GM13977 (cell line): Measurements from ENCODE around the gene OGFOD1.

ENCODE experiments used
- DNase-seq: peaks from one replicate; pipeline ENCODE4 v3.0.0; 2012; ENCODE audit warnings: low spot score
- in situ Hi-C: fragments of 300-500 bp; cut with MboI; formaldehyde crosslinking; loops from one replicate; pipeline ENCODE4 v1.12.0; 2022; ENCODE audit warnings: low sequenced_read_pairs, low pct_unique_long_range_greater_than_20kb, mixed read lengths, inconsistent platforms; ENCODE audit not compliant: unreplicated experiment
- TF ChIP-seq, protein P1 (sequence below): IDR thresholded peaks from 2 replicates; pipeline ENCODE4 v1.5.1; 2012; ENCODE audit warnings: mild to moderate bottlenecking, control low read depth; ENCODE audit not compliant: insufficient read depth; ENCODE audit errors: extremely low read depth, missing control alignments

Gene OGFOD1

DNA sequence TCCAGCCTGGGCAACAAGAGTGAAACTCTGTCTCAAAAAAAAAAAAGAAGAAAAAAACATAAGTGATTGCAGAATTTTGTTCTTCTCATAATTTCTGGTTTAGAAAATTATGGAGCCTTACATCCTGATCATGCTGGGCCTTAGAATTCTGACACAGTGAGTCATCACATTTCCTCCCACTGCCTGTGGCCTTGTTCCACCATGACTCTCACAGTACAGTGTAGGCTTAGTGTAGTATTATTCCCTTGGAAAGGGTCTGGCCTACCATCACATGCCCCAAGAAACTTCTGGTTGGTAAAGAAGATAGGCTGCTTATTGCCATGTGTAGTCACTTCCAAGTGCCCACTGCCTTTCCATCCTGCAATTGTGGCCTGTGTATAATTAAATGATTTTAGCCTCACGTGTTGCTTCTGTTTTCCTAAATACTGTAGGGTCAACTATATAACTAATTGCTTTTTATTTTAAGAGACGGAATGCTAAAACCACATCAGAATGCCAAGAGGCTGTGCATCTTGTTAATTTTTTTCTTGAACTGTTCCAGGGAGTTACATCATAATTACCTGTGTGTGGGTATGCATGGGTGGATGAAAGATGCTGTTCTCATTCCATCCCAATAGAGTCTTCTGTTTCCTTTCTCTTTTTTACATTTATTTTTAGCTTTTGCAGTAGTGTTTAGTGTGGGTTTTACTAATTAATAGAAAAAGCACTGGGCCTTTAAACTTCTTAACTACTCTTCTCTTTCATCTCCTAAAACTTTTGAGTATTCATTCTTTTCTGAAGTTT is 25.9 kb downstream of the OGFOD1 start:
- TF ChIP-seq, protein P1, sequence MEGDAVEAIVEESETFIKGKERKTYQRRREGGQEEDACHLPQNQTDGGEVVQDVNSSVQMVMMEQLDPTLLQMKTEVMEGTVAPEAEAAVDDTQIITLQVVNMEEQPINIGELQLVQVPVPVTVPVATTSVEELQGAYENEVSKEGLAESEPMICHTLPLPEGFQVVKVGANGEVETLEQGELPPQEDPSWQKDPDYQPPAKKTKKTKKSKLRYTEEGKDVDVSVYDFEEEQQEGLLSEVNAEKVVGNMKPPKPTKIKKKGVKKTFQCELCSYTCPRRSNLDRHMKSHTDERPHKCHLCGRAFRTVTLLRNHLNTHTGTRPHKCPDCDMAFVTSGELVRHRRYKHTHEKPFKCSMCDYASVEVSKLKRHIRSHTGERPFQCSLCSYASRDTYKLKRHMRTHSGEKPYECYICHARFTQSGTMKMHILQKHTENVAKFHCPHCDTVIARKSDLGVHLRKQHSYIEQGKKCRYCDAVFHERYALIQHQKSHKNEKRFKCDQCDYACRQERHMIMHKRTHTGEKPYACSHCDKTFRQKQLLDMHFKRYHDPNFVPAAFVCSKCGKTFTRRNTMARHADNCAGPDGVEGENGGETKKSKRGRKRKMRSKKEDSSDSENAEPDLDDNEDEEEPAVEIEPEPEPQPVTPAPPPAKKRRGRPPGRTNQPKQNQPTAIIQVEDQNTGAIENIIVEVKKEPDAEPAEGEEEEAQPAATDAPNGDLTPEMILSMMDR = no peak
- in situ Hi-C loops = no loop called here

DNA sequence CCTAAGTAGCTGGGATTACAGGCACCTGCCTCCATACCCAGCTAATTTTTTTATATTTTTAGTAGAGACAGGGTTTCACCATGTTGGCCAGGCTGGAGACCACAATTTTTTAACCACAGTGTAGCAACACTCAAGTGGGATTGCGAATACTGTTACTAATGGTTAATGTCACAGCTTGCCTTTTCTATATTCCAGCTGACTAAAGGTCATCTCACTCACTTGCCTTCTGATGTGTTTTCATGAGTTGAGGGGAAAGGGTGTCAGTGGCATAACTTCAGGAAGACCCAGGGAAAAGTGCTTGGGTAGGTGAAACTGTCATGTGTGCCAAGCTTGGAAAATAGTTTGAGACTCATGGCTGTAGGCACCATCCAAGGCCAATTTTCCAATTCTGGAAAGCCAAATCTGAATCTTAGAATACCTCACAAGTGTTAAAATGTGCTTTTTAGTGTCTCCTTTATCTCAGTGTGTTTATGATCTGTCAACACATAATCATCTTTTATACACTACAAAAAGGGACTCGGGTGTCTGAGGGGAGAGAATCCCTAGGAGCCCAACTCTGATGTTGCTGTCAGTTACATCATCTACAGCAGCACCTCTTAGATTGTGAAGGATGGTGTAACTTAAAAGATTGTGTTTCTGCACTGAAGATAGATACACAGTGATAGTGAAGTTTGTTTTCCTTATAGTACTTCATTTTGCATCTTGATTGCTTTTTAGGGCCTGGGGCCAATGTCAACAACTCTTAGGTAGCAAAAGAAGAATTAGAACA is 27.1 kb downstream of the OGFOD1 start:
- in situ Hi-C loops = no loop called here
- no peak for DNase-seq
- TF ChIP-seq, protein P1 = no peak

More for the DNA sequence above, 25.9 kb downstream of the OGFOD1 start:
- no peak for DNase-seq

DNA sequence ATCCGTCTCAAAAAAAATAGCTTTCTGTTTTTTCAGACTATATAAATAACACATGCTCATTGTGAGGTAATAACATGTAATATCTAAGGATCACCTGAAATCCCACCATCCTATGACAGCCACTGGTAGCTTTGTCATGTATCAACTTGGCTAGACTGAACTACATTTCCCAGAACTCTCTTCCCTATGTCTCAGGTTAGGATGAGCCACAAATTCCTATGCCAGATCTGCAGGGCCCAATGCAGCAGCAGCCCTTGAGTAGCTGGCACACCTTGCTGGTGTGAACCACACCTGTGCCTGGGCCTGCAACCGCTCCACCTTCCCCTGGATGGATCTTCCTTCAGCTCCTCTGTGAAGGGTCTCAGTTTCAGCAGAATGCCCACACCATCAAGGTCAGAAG is 28.1 kb downstream of the OGFOD1 start:
- in situ Hi-C loops = no loop called here
- DNase-seq = no peak
- TF ChIP-seq, protein P1 = no peak

DNA sequence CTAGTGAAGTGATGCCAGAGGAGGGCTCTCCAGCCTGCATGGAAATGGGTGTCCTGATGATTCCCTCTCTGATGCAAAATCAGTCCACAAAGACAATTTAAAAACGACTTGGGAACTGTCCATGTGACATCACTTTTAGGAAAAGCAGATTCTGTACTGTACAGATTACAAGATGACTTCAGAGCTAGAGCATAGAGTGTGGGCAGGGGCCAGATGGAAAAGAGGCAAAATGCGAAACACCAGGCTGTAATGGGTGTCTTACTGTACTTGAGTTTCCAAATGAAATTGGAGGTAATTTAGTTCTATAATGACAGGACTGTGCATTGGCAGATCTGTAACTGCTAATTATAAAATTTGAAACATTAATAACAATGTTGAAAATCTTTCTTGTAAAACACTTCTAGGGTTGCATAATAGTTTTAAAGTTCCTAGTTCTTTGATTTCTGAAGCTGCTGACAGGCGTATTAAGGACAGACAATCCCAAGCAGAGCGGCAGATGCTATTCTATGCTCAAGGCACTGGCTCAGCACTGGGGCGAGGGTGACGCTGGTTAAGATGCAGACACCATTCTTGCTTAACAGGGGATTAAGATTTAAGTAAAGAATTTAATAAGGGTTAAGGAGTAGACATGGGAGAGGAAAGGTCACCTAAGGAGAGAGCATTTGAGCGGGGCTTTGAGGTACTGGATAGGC is 29.6 kb downstream of the OGFOD1 start:
- in situ Hi-C loops = no loop called here
- no peak for DNase-seq
- TF ChIP-seq, protein P1 = no peak

DNA sequence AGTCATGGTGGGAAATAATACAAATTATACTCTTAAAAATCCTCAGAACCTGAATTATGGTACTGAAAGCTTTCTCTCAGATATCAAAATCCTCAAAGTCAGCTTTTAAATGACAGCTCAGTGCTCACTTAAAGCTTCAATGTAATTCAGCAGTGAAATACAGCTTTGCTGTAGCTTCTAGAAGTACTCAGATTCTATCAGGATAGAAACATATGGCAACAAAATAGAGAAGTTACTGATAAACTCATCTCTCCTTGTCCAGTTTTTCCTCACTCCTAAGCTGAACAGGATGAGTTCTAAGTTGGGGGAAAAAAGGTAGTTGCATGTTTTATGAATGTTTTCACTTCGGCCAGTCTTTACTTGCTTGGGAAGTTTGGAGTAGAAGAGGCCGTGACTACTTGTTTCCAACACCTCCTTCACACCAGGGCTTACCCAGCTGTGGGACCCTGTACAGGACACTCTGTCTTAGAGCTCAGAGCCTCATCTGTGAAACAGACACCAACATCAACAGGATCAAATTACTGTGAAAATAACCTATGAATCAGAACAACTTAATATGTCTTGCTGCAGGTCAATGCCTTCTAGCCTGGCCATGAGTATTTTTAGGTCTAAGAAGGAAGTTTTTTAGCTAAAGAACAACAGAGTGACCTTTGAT is 30.2 kb downstream of the OGFOD1 start:
- TF ChIP-seq, protein P1 = no peak
- in situ Hi-C loops = no loop called here
- DNase-seq = no peak

DNA sequence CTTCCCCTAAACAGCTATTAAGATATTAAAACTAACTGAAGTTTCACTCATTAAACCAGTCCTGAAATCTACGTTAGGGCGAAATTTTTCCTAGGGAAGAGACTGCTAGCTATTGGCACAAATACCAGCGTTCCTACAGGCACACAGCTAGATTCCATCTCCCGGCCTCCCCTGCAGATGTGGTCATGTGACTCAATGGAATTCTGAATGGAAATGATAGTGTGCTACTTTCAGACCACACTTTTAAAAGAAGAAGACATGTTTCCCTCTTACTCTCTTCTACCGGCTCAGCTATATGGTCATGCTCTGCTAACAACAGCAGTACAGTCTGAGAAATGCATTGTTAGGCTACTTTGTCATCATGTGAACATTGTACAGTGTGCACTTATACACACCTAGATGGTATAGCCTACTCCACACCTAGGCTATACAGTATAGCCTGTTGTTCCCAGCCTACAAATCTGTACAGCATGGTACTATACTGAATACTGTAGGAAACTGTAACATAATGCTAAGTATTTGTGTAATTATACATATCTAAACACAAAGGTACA is 31.4 kb downstream of the OGFOD1 start:
- DNase-seq = no peak
- TF ChIP-seq, protein P1 = no peak
- in situ Hi-C loops = no loop called here
